ENCODE data around the gene ANXA3.
"Not testable (repeated sequence)": the region's sequence is repeated elsewhere in the genome, so short reads cannot be mapped to it uniquely, and the experiment has no call there.

ANXA3 gene

GRCh38 chr4:78581618-78582017 lies 30.0 kb downstream of the ANXA3 start:
- no peak for DNase-seq

GRCh38 chr4:78584863-78585547 lies 33.4 kb downstream of the ANXA3 start:
- no peak for DNase-seq

- DNase-seq: no peak
Measured at GRCh38 chr4:78585633-78586032, 34.1 kb downstream of the ANXA3 start.

GRCh38 chr4:78588894-78589545 lies 37.5 kb downstream of the ANXA3 start:
- no peak for DNase-seq

- no peak for DNase-seq
Measured at GRCh38 chr4:78591404-78591803, 39.8 kb downstream of the ANXA3 start.

- no peak for DNase-seq
Measured at GRCh38 chr4:78592088-78592783, 40.7 kb downstream of the ANXA3 start.

GRCh38 chr4:78596111-78596742 lies 44.7 kb downstream of the ANXA3 start:
- DNase-seq: no peak

- not testable (repeated sequence) for DNase-seq
Measured at GRCh38 chr4:78598431-78598830, 46.9 kb downstream of the ANXA3 start.

GRCh38 chr4:78599147-78599546 lies 47.6 kb downstream of the ANXA3 start:
- no peak for DNase-seq

GRCh38 chr4:78599931-78600375 lies 48.4 kb downstream of the ANXA3 start:
- no peak for DNase-seq

GRCh38 chr4:78601013-78601412 lies 49.4 kb downstream of the ANXA3 start:
- no peak for DNase-seq

GRCh38 chr4:78602334-78602733 lies 50.8 kb downstream of the ANXA3 start:
- no peak for DNase-seq

GRCh38 chr4:78603384-78603783 lies 51.8 kb downstream of the ANXA3 start:
- no peak for DNase-seq

- no peak for DNase-seq
Measured at GRCh38 chr4:78604988-78605387, 53.4 kb downstream of the ANXA3 start.

GRCh38 chr4:78606035-78606434 lies 54.5 kb downstream of the ANXA3 start:
- DNase-seq: no peak

GRCh38 chr4:78606530-78607095 lies 55.0 kb downstream of the ANXA3 start:
- no peak for DNase-seq

GRCh38 chr4:78608684-78609083 lies 57.1 kb downstream of the ANXA3 start:
- no peak for DNase-seq

GRCh38 chr4:78609580-78609979 lies 58.0 kb downstream of the ANXA3 start:
- DNase-seq: no peak

- DNase-seq: no peak
Measured at GRCh38 chr4:78610546-78611214, 59.1 kb downstream of the ANXA3 start.

GRCh38 chr4:78611215-78611558 lies 59.6 kb downstream of the ANXA3 start:
- DNase-seq: no peak

- peak; percentile 14 for DNase-seq
Measured at GRCh38 chr4:78612398-78613178, 61.0 kb downstream of the ANXA3 start.
